Hepatocyte (in vitro differentiated cells): ENCODE data around the gene ZNF683.

ENCODE experiments used
- EZH2 ChIP-seq: fragments of 200-600 bp; sonication (generic); IDR thresholded peaks from 2 replicates; pipeline ENCODE4 v1.6.1; 2016; ENCODE audit warnings: antibody characterized with exemption, mild to moderate bottlenecking, borderline replicate concordance
- EZH2phosphoT487 ChIP-seq: fragments of 200-600 bp; sonication (generic); IDR thresholded peaks from one replicate; pipeline ENCODE4 v1.6.1; 2018; ENCODE audit warnings: antibody characterized with exemption, mild to moderate bottlenecking, low read depth, moderate library complexity; ENCODE audit not compliant: unreplicated experiment, severe bottlenecking
- TF ChIP-seq, protein P1 (sequence below): fragments of 200-600 bp; sonication (generic); IDR thresholded peaks from 2 replicates; pipeline ENCODE4 v1.5.1; 2016; ENCODE audit warnings: antibody characterized with exemption, mild to moderate bottlenecking; ENCODE audit not compliant: poor library complexity

GRCh38 chr1:26337206-26337535, 35.4 kb downstream of the ZNF683 start:
- TF ChIP-seq, protein P1, sequence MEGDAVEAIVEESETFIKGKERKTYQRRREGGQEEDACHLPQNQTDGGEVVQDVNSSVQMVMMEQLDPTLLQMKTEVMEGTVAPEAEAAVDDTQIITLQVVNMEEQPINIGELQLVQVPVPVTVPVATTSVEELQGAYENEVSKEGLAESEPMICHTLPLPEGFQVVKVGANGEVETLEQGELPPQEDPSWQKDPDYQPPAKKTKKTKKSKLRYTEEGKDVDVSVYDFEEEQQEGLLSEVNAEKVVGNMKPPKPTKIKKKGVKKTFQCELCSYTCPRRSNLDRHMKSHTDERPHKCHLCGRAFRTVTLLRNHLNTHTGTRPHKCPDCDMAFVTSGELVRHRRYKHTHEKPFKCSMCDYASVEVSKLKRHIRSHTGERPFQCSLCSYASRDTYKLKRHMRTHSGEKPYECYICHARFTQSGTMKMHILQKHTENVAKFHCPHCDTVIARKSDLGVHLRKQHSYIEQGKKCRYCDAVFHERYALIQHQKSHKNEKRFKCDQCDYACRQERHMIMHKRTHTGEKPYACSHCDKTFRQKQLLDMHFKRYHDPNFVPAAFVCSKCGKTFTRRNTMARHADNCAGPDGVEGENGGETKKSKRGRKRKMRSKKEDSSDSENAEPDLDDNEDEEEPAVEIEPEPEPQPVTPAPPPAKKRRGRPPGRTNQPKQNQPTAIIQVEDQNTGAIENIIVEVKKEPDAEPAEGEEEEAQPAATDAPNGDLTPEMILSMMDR, result no peak
- TF ChIP-seq EZH2, result no peak
- TF ChIP-seq EZH2phosphoT487, result no peak
